ENCODE results near the gene KTN1.

The KTN1 gene

GRCh38 chr14:55662752-55663151, 82.7 kb downstream of the KTN1 start:
- in situ Hi-C loops (cut with HindIII; ENCODE audit: low sequenced_read_pairs), result loop anchor here (25.0 kb wide), 1 partner anchor 225 kb away; the partner anchor contains the start of gene TBPL2

GRCh38 chr14:55665067-55665675, 85.2 kb downstream of the KTN1 start:
- in situ Hi-C loops (cut with HindIII; ENCODE audit: low sequenced_read_pairs), result loop anchor here (25.0 kb wide), 1 partner anchor 228 kb away; the partner anchor contains the start of gene TBPL2

GRCh38 chr14:55667801-55668200, 87.8 kb downstream of the KTN1 start:
- in situ Hi-C loops (cut with HindIII; ENCODE audit: low sequenced_read_pairs), result loop anchor here (25.0 kb wide), 1 partner anchor 230 kb away; the partner anchor contains the start of gene TBPL2

- in situ Hi-C loops (cut with HindIII; ENCODE audit: low sequenced_read_pairs), result loop anchor here (25.0 kb wide), 1 partner anchor 234 kb away; the partner anchor contains the start of gene TBPL2
Observed at GRCh38 chr14:55671641-55672040, 91.6 kb downstream of the KTN1 start.

- in situ Hi-C loops (cut with HindIII; ENCODE audit: low sequenced_read_pairs), result loop anchor here (25.0 kb wide), 1 partner anchor 236 kb away; the partner anchor contains the start of gene TBPL2
Observed at GRCh38 chr14:55673048-55673447, 93.0 kb downstream of the KTN1 start.

GRCh38 chr14:55681096-55681495, 101.1 kb downstream of the KTN1 start:
- in situ Hi-C loops (cut with HindIII; ENCODE audit: low sequenced_read_pairs), result no loop called here

GRCh38 chr14:55684956-55685584, 105.1 kb downstream of the KTN1 start:
- in situ Hi-C loops (cut with HindIII; ENCODE audit: low sequenced_read_pairs), result no loop called here

GRCh38 chr14:55686713-55687112, 106.7 kb downstream of the KTN1 start:
- in situ Hi-C loops (cut with HindIII; ENCODE audit: low sequenced_read_pairs), result no loop called here

- in situ Hi-C loops (cut with HindIII; ENCODE audit: low sequenced_read_pairs), result no loop called here
Observed at GRCh38 chr14:55688566-55688965, 108.6 kb downstream of the KTN1 start.

GRCh38 chr14:55689981-55690871, 110.2 kb downstream of the KTN1 start:
- in situ Hi-C loops (cut with HindIII; ENCODE audit: low sequenced_read_pairs), result no loop called here

GRCh38 chr14:55691659-55692058, 111.7 kb downstream of the KTN1 start:
- in situ Hi-C loops (cut with HindIII; ENCODE audit: low sequenced_read_pairs), result no loop called here

- in situ Hi-C loops (cut with HindIII; ENCODE audit: low sequenced_read_pairs), result no loop called here
Observed at GRCh38 chr14:55693904-55694303, 113.9 kb downstream of the KTN1 start.

GRCh38 chr14:55697414-55697861, 117.4 kb downstream of the KTN1 start:
- in situ Hi-C loops (cut with HindIII; ENCODE audit: low sequenced_read_pairs), result no loop called here

GRCh38 chr14:55698051-55698450, 118.0 kb downstream of the KTN1 start:
- in situ Hi-C loops (cut with HindIII; ENCODE audit: low sequenced_read_pairs), result no loop called here

GRCh38 chr14:55699131-55700057, 119.4 kb downstream of the KTN1 start:
- in situ Hi-C loops (cut with HindIII; ENCODE audit: low sequenced_read_pairs), result no loop called here

- in situ Hi-C loops (cut with HindIII; ENCODE audit: low sequenced_read_pairs), result no loop called here
Observed at GRCh38 chr14:55701638-55702037, 121.6 kb downstream of the KTN1 start.

- in situ Hi-C loops (cut with HindIII; ENCODE audit: low sequenced_read_pairs), result no loop called here
Observed at GRCh38 chr14:55702511-55702910, 122.5 kb downstream of the KTN1 start.

GRCh38 chr14:55704654-55705053, 124.6 kb downstream of the KTN1 start:
- in situ Hi-C loops (cut with HindIII; ENCODE audit: low sequenced_read_pairs), result no loop called here

GRCh38 chr14:55705651-55706364, 125.8 kb downstream of the KTN1 start:
- in situ Hi-C loops (cut with HindIII; ENCODE audit: low sequenced_read_pairs), result no loop called here

- in situ Hi-C loops (cut with HindIII; ENCODE audit: low sequenced_read_pairs), result no loop called here
Observed at GRCh38 chr14:55706365-55706684, 126.3 kb downstream of the KTN1 start.
